ENCODE data around the gene RELA. TPM values are rescaled to one million over a fixed set of nuclear protein-coding genes. Genes with fewer than 3 reads are reported as not detected.
"Not testable (repeated sequence)": the region's sequence is repeated elsewhere in the genome, so short reads cannot be mapped to it uniquely, and the experiment has no call there.

RELA gene
- 84.2 TPM for total RNA-seq

DNA sequence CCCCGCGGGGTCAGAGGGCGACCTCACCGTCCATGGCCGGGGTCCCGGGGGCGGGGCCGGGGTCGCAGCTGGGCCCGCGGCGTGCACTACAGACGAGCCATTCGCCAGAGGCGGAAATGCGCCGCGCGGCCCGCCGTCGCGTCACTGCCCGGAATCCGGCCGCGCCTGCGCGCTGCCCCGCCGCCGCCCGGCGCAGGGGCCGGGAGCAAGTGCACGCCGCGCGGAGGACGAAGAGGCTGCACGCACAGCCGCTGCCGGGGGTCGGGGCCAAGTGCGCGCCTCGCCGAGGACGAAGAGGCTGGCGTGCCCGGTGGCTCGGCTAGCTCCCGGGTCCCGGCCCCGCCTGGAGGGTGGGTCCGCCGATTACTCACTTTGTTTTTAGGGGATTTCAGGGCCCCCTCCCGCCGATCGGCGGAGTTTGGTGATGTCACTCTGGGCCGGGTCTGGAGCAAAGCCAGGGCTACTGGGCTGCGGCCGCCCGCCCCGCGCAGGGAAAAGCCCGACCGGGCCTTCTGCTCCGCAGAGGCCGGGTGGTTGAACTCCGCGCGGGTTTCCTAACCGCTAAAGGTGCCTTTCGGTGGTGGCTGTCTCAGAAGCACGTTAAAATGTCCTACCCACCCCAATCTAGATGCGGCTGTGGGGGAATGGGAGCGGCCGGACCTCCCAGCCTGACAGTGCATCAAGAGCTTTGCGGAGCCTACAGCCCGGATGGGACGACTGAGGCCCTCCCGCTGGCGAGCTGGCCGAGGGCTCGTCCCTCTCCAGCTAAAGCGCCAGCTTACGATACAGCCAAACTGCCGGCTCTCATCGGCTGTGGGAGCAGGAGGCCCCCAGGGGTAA is at the start of gene RELA:
TSS of gene RELA (minus strand) at position 118 of the 840 bp plus-strand sequence. CDS start at position 34, 84 bp downstream.
- peak; percentile 94 for DNase-seq (ENCODE audit: low spot score)

DNA sequence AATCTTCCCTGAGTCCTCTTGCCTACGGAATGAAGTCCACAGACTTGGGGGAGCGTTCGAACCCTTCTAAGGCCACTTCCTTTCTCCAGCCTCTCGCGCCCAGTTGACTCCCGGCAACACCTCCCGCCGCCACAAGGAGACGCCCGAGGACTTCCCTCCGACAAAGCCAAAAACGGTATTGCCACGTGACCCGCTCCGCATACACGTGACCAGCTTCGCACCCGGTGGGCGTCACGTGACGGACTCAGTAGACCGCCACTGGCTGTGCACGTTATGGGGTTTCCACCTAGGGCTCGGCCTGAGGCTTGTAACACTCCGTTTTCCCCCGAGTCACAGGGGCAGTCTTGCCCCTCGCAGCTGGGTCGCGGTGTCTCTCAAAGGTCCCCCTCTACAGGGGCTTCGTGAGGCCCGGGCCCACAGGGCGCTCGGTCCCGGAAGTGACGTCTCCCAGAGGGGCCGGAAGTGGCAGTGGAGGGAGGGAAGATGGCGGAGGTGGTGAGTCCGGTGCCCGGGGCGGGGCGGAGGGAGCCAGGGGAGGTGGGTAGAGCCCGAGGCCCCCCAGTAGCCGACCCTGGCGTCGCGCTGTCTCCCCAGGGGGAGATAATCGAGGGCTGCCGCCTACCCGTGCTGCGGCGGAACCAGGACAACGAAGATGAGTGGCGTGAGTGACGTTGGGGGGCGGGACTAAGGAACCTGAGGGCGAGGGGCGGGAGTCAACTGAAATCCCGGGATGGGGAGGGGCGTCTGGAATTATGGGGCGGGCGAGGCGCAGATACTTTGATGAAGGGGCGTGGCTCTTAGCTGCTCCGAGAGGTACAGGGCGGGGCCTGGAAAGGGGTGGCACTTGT is 49.3 kb upstream of the RELA start, which contains the start of gene KAT5:
TSS of gene KAT5 (plus strand) at position 468 of the 848 bp plus-strand sequence. CDS start at position 484, 16 bp downstream.
- DNase-seq (ENCODE audit: low spot score): peak; percentile 99

DNA sequence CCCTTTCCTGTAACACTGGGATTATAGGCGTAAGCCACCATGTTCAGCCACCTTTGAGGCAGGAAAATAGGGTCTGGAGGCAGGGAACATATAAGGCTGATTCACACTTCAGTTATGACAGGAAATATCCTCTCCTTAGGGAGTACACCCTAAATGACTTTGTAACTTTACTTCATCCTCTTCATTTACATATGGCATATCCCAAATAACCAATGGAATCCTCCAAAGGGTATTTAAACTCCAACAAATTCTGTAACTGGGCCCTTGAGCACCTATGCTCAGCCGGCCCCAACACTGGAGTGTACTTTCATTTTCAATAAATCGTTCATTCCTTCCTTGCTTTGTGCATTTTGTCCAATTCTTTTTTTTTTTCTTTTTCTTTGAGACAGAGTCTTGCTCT is 47.7 kb upstream of the RELA start:
- no peak for DNase-seq (ENCODE audit: low spot score)

DNA sequence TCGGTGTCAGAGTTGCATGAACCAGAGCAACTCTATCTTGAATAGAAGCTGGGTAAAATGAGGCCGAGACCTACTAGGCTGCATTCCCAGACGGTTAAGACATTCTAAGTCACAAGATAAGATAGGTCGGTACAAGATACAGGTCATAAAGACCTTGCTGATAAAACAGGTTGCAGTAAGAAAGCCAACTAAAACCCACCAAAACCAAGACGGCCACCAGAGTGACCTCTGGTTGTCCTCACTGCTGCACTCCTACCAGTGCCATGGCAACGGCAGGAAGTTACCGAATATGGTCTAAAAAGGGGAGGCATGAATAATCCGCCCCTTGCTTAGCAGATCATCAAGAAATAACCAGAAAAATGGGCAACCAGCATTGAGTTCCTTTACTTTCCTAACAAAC is 46.9 kb upstream of the RELA start:
- DNase-seq (ENCODE audit: low spot score): no peak

DNA sequence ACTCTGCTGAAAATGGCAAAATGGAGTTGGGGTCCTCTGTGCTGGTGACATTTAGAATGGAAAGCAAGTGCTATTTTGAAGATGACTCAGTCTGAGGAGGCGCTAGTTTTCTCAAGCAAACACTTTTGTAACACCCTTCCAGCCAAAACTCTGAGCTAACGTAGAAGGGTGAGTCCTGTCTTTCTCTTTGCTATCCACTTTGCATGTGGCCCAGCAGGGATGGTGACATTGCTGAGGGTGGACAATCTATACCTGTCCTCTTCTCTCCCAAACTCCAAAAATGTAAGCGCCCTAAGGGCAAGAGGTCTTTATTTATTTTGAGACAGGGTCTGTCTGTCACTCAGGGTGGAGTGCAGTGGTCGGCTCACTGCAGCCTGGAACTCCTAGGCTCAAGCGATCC is 45.7 kb upstream of the RELA start:
- DNase-seq (ENCODE audit: low spot score): no peak

DNA sequence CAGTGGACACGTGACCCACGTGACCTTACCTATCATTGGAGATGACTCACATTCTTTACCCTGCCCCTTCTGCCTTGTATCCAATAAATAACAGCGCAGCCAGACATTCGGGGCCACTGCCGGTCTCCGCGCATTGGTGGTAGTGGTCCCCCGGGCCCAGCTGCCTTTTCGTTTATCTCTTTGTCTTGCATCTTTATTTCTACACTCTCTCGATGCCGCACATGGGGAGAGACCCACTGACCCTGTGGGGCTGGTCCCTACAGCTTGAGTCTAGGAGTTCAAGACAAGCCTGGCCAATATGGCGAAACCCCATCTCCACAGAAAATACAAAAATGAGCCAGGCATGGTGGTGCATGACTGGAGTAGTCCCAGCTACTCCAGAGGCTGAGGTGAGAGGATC is 44.3 kb upstream of the RELA start:
- DNase-seq (ENCODE audit: low spot score): not testable (repeated sequence)

DNA sequence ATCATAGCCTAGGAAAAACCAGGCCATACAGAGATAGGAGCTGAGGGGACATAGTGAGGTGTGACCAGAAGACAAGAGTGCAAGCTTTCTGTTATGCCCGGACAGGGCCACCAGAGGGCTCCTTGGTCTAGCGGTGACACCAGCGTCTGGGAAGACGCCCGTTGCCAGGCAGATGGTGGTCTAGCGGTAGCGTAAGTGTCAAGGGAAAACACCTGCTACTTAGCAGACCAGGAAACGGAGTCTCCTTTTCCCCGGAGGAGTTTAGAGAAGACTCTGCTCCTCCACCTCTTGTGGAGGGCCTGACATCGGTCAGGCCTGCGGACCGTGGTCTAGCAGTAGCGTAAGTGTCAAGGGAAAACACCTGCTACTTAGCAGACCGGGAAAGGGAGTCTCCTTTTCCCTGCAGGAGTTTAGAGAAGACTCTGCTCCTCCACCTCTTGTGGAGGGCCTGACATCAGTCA is 43.6 kb upstream of the RELA start:
- peak; percentile 73 for DNase-seq (ENCODE audit: low spot score)

DNA sequence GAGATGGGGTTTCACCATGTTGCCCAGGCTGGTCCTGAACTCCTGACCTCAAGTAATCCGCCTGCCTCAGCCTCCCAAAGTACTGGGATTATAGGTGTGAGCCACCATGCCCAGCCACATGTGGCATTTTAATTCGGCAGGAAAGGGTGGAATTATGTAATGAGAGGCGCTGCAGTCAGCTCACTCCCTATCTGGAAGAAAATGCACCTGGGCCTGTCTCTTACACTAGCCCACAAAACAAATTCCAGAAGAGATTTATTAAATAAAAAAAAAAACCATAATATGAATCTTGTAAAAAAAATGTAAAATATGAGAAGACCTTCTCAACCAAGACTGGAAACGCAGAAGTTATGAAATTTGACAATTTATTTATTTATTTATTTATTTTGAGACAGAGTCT is 41.1 kb upstream of the RELA start:
- DNase-seq (ENCODE audit: low spot score): no peak

DNA sequence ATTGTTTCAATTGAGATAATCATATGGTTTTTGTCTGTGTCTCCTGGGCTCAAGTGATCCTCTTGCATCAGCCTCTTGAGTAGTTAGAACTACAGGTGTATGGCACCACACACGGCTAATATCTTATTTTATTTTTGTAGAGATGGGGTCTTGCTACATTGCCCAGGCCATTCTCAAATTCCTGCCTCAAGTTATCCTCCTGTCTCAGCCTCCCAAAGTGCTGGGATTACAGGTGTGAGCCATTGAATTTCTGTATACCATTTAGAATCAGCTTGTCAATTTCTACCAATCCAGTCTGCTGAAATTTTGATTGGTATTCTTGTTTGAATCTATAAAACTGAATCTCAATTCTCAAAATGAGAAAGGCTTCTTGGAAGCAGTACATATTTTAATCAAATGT is 39.0 kb upstream of the RELA start:
- no peak for DNase-seq (ENCODE audit: low spot score)

DNA sequence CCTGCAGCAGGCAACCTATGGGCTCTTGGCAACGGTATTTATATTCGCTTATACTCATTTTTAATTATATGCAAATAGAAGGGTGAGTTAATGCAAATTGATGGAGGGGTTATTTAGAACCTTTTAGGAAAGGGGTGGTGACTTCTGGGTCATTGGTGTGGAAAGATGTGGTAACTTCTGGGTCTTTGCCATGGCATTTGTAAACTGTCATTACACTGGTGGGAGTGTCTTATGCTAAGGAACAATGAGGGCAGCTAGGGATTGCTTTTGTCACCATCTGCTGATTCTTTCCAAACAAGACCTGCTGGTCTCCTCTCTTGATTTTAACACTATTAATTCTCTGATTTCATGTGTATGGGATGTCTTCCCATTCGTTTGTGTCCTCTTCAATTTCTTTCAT is 37.7 kb upstream of the RELA start:
- DNase-seq (ENCODE audit: low spot score): no peak

DNA sequence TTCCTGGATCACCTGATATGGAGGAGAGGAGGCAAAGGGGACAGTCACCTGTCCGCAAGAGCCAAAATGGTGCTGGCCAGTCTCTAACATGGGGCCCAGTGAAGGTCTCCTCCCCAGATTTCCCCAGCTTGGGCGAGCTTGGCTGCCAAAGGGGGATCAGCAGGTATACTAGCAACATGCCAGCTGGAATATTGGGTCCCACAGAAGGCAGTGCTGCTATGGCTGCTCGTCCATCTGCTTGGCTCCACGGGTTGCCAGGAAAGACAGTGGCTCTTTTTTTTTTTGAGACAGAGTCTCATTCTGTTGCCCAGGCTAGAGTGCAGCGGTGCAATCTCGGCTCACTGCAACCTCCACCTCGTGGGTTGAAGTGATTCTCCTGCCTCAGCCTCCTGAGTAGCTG is 36.6 kb upstream of the RELA start:
- no peak for DNase-seq (ENCODE audit: low spot score)

DNA sequence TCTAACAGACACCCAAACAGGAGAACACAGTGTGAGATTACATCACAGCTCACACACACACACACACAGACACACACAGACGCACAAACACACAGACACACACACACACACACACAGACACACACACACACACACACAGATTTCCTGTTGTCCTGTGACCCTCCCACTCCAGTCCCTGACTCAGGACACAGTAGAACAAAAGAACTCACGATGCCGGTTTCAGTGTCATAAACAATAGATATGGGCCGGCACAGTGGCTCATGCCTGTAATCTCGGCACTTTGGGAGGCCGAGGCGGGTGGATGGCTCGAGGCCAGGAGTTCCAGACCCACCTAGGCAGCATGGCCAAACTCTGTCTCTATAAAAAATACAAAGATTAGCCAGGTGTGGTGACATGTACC is 35.5 kb upstream of the RELA start:
- no peak for DNase-seq (ENCODE audit: low spot score)

DNA sequence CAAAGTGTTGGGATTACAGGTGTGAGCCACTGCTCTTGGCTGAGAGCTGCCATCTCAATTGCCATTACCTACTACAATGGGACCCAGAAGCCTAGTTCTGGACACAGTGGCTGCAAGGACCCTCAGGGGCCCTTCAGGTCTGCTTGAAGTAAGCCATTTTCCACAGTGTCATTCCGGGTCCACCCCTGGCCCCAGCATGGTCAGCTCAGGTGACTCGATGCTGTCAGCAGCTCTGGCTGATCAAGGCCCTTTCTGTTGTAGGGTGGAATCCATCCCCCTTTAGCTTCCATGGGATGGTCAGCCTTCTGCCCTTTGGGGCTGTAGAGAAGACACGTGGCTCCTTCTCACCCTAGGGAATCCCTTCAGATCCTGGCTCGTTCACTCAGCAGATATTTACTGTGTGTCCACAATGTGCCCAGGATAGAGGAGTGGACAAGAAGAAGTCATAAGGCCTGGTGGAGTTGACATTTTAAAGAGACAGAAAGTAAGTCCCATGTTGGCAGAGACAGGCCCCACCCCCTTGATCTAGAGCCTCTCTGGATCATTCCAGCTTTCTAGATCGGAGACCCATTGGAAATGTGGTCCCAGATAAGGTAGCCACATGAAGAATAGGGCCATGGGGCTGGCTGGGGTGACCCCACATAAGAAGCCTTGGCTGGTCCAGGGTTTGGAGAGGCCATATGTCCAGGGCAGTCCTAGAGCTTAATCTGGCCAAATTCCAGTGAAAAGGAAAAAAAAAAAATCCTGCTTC is 34.3 kb upstream of the RELA start:
- no peak for DNase-seq (ENCODE audit: low spot score)

DNA sequence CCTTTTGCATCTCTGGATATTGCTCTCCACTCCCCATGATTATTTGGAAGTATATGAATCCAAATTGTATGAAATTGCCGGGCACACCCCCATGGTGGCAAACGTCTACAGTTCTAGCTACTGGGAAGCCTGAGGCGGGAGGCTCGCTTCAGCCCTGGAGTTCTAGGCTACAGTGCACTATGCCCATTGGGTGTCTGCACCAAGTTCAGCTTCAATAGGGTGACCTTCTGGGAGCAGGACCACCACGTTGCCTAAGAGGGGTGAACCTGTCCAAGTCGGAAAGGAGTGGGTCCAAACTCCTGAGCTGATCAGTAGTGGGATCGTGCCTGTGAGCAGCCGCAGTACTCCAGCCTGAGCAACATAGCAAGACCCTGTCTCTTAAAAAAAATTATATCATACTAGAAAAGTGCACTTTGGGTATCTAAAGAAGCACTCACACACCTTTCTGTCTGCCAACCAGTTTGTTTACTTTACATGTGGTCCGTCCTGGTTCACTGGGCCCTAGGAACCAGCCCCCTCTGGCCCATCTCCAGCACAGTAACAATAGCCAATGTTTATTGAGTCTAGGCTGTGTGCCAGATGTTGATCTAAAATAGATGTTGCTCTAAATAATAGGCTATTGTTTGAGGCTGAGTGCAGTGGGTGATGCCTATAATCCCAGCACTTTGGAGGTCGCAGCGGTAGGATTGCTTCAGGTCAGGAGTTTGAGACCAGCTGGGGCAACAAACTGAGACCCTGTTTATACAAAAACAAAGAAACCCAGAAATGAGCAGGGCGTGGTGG is 32.9 kb upstream of the RELA start:
- peak; percentile 79 for DNase-seq (ENCODE audit: low spot score)

DNA sequence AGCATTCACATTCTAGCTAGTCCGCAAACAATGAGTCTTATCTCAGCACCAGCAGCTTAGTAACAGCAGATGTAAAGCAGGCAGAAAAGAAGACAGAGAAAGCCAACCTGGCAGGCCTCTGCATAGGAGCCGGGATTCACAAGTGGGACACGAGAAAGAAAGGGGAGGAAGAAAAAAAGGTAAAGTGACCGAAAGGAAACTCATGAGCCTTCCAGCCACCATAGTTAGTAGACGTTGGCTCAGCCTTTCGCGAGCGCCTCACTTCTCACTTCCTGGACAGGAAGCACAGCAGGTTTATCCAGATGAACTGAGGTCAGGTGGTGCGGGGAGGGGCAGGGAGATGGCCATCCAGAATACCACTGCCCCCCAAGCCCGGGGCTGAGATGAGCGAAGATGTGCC is 29.7 kb upstream of the RELA start:
- DNase-seq (ENCODE audit: low spot score): peak; percentile 38

DNA sequence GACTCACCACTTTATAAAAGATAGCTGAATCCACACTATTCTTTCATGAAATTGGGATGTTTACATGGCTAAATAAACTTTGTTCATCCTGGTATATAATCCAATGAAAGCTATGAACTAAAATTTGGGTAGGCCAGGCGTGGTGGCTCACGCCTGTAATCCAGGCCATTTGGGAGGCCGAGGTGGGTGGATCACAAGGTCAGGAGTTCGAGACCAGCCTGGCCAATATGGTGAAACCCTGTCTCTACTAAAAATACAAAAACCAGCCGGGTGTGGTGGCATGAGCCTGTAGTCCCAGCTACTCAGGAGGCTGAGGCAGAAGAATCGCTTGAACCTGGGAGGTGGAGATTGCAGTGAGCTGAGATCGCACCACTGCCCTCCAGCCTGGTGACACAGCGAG is 29.1 kb upstream of the RELA start:
- not testable (repeated sequence) for DNase-seq (ENCODE audit: low spot score)

DNA sequence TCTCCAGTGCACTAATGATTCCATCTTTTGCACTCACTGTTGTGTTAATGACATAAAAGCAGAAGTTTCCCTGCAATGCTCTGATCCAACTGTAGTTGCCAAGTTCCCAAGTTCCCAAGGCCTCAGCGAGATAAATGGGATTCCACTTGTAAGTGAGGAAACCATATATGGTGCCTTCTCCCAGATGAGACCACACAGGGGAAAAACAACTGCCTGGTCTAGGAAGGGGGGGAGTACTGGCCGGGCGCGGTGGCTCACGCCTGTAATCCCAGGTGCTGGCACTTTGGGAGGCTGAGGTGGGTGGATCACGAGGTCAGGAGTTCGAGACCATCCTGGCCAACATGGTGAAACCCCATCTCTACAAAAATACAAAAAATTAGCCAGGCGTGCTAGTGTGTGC is 23.3 kb upstream of the RELA start:
- DNase-seq (ENCODE audit: low spot score): no peak

DNA sequence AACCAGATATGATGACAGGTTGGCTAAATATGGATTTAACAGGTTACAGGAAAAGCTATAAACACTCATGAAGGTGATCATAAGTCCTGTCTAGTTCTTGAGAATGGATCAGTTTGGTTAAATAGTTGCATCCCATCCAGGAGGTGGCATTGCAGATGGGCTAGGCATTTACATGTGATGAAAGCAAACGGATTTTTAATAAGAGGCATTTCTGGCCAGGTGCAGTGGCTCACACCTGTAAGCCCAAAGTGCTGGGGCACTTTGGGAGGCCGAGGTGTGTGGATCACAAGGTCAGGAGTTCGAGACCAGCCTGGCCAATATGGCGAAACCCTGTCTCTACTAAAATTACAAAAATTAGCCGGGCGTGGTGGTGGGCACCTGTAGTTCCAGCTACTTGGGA is 20.8 kb upstream of the RELA start:
- DNase-seq (ENCODE audit: low spot score): not testable (repeated sequence)

DNA sequence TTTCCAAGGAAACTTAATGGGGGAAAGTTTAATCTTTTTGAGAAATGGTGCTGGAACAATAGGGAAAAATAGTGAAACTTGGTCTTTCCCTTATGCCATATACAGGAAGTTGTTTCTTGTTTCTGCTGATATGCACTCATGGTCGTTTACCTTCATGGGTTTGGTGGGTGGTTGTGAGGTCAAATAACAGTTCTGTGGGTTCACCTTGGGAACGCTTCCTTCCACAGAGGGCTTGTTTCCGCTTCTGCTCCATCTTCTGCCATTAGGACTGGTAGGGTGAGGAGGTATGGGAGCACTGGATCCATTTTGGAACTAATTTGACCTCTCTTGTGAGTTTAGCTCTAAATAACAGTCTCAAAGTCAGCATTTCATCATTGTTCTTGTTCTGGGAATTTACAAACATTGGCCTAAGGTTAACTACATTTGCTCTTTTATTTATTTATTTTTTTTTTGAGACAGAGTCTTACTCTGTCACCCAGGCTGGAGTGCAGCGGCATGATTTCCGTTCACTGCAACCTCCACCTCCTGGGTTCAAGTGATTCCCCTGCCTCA is 17.6 kb upstream of the RELA start:
- DNase-seq (ENCODE audit: low spot score): no peak

DNA sequence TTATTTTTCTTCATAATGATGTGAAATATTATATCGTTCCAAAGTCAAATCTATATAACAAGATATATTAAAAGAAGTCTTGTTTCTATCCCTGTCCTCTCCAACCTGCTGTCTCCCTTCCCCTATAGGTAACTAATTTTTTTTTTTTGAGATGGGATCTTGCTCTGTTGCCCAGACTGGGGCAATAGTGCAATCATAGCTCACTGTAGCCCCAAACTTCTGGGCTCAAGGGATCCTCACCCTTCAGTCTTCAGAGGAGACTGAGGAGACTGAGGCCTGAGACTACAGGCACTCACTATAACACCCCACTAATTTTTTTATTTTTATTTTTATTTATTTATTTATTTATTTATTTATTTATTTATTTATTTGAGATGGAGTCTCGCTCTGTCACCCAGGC is 10.3 kb upstream of the RELA start:
- no peak for DNase-seq (ENCODE audit: low spot score)

Data from mucosa of gallbladder (tissue), 1 donor.